Ovary (tissue), 3 donors: Measurements from ENCODE around the gene MAP7D1.

Experiments
- CTCF ChIP-seq, 3 donors: fragments of 450-650 bp in 2 of 3; fragments of 200-600 bp in 1 of 3; IDR thresholded peaks; one replicate each; pipeline versions ENCODE4 v1.5.1 to v1.8.0; 2016 to 2022; ENCODE audit warnings: antibody characterized with exemption in 3 of 3, mild to moderate bottlenecking in 1 of 3
- EP300 ChIP-seq: sonication (generic); formaldehyde crosslinking; IDR thresholded peaks from one replicate; pipeline ENCODE4 v1.6.1; 2017; ENCODE audit warnings: antibody characterized with exemption
- donor health status: DM: no; HTN: no; CAD: no.

GRCh38 chr1:36198641-36199040, 42.7 kb downstream of the MAP7D1 start:
- no peak for TF ChIP-seq CTCF (IDR thresholded peaks at IDR 0.05)
- no peak for TF ChIP-seq EP300
